BLaER1 treated with 17β-estradiol and CSF1 and Interleukin-3, amounts not matched to agents 10 nM and 100 nM (cell line): Measurements from ENCODE around the gene TMEM109.
A peak's percentile ranks its signal among the peaks of the same experiment; 100 is the strongest.

Experiments
- H3K27ac ChIP-seq, 11 experiments: shearing (Covaris generic); formaldehyde crosslinking; 2 replicates each; pipeline ENCODE4 v1.8.1; 2022
- H3K27me3 ChIP-seq, 11 experiments: shearing (Covaris generic); formaldehyde crosslinking; 2 replicates each; pipeline ENCODE4 v1.8.1; 2022
- H3K36me3 ChIP-seq, 11 experiments: shearing (Covaris generic); formaldehyde crosslinking; 2 replicates each; pipeline ENCODE4 v1.8.1; 2022
- H3K4me1 ChIP-seq, 10 experiments: shearing (Covaris generic); formaldehyde crosslinking; 2 replicates each; pipeline ENCODE4 v1.8.1; 2022
- H3K4me2 ChIP-seq, 11 experiments: shearing (Covaris generic); formaldehyde crosslinking; 2 replicates each; pipeline ENCODE4 v1.8.1; 2022
- H3K4me3 ChIP-seq, 10 experiments: shearing (Covaris generic); formaldehyde crosslinking; 2 replicates each; pipeline ENCODE4 v1.8.1; 2022
- H3K9ac ChIP-seq, 11 experiments: shearing (Covaris generic); formaldehyde crosslinking; 2 replicates each; pipeline ENCODE4 v1.8.1; 2022
- H3K9me3 ChIP-seq, 11 experiments: shearing (Covaris generic); formaldehyde crosslinking; replicated peaks in 1 of 11; 2 replicates each; pipeline ENCODE4 v1.8.1; 2022
- H4K20me1 ChIP-seq, 11 experiments: shearing (Covaris generic); formaldehyde crosslinking; 2 replicates each; pipeline ENCODE4 v1.8.1; 2022
- Cebpa-rat ChIP-seq, 11 experiments: shearing (Covaris generic); IDR thresholded peaks; 2 replicates each; pipeline ENCODE4 v1.8.1; 2022

Gene TMEM109

DNA sequence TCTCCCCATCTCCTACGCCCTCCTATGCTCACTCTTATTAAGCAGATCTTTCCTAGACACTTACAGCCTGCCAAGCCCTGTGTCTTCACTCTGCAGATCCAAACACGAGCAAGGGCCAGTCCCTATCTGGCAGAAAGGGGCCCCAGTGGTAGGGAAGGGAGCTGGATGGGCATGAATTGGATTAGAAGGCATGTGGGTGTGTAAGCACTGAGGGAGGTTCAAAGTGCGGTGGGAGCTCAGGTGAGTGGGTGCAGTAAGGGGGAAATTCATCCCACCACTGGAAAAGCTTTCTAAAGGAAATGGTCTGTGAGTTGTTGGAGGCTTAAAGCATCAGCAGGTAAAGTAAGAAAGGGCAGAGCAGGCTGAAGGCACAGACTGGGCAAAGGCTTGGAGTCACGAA is 15.8 kb downstream of the TMEM109 start:
- Histone ChIP-seq H3K27me3 (peaks cover 14 to 31% (median 21%) of the 10 kb centered on the region in 11 experiments), H3K4me3 (no peak overlapping the region), H3K4me2 (no peak overlapping the region), H3K9me3 (no peaks in the 10 kb centered on the region), H3K36me3 (peaks cover 0 to 15% (median 0%) of the 10 kb centered on the region in 11 experiments; a peak in 4 of 22 replicates), H3K9ac (no peak overlapping the region), H3K27ac (no peak overlapping the region), H4K20me1 (peaks cover under 1 to 44% (median 14%) of the 10 kb centered on the region in 11 experiments; a peak in 16 of 22 replicates), H3K4me1 (peaks cover 29 to 50% (median 40%) of the 10 kb centered on the region in 10 experiments)
- TF ChIP-seq Cebpa-rat (IDR thresholded peaks at IDR 0.05) = no peak

DNA sequence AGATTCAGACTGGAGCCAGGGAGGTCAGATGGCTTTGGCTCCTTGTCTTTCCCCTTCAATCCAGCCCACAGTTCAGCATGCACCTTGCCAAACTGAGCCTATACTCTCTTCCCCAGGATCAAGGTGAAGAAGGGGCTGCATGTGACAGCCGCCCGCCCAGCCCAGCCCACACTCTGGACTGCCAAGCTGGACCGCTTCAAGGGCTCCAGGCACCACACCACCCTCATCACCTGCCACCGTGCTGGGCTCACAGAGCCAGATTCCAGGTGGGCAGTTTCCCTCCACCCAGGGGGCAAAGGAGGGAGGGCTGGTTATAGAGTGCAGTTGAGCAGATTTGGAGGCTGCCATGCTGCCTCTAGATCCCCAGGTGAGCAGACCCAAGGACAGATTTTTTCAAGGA is 16.4 kb downstream of the TMEM109 start:
- Histone ChIP-seq H3K36me3 (peaks cover 0 to 15% (median 0%) of the 10 kb centered on the region in 11 experiments; a peak in 4 of 22 replicates), H3K4me3 (no peak overlapping the region), H3K4me2 (no peak overlapping the region), H3K27ac (no peak overlapping the region), H3K9me3 (no peaks in the 10 kb centered on the region), H3K27me3 (peaks cover 7 to 25% (median 15%) of the 10 kb centered on the region in 11 experiments), H4K20me1 (peaks cover 0 to 44% (median 8%) of the 10 kb centered on the region in 11 experiments; a peak in 15 of 22 replicates), H3K9ac (no peak overlapping the region), H3K4me1 (peaks cover 22 to 43% (median 34%) of the 10 kb centered on the region in 10 experiments)
- no peak for TF ChIP-seq Cebpa-rat (IDR thresholded peaks at IDR 0.05)

GRCh38 chr11:60931917-60932316 is 18.0 kb downstream of the TMEM109 start:
- peak overlapping the region in 2 of 11 experiments; percentile 8 to 29; a peak in 1 of 22 replicates for H3K9ac ChIP-seq
- H3K4me1 ChIP-seq = peaks cover 15 to 36% (median 26%) of the 10 kb centered on the region in 10 experiments; a peak in 19 of 20 replicates
- H3K36me3 ChIP-seq = peaks cover 0 to 19% (median 9%) of the 10 kb centered on the region in 11 experiments; a peak in 13 of 22 replicates
- peaks cover 0 to 47% (median 13%) of the 10 kb centered on the region in 11 experiments; a peak in 10 of 22 replicates for H4K20me1 ChIP-seq
- H3K27me3 ChIP-seq = peaks cover 0 to 9% (median 1%) of the 10 kb centered on the region in 11 experiments; a peak in 7 of 22 replicates
- no peak overlapping the region for H3K4me3 ChIP-seq
- H3K4me2 ChIP-seq = peak overlapping the region in 9 of 11 experiments; percentile 12 to 66 (median 53); a peak in 17 of 22 replicates
- H3K27ac ChIP-seq = no peak overlapping the region
- H3K9me3 ChIP-seq = no peaks in the 10 kb centered on the region
- no peak for TF ChIP-seq Cebpa-rat (IDR thresholded peaks at IDR 0.05)

DNA sequence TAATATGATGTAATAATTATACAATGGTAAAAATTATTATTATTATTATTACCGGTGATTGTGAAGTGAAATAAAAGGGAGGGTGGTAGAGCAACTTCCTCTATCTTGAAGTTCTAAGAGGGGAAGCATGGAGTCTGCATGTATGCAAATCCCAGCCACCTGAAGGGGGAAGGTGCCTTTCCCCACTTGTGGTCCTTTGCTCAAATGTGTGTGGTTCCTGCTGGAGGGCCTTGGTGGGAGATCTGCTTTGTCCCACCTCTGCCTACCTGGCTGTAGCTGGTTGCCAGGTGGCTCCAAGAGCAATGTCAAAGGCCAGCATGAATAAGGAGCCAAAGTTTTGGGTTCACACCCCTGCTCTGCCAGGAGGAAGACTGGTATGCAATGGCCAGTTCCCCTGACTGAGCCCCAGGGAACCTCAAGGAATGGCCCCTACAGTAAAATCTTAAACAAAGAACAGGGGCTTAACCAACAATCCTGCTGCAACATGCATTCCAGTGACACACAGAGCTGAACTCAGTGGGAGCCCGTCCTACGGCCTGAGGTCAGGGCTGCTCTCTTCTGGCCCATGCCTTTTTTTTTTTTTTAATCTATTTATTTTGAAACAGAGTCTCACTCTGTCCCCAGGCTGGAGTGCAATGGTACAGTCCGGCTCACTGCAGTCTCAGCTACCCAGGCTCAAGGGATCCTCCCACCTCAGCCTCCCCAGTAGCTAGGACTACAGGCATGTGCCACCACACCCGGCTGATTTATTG is 18.8 kb downstream of the TMEM109 start:
- H3K36me3 ChIP-seq = peaks cover 0 to 28% (median 16%) of the 10 kb centered on the region in 11 experiments; a peak in 14 of 22 replicates
- H3K4me3 ChIP-seq = no peak overlapping the region
- H3K27ac ChIP-seq = no peak overlapping the region
- H4K20me1 ChIP-seq = peaks cover 0 to 53% (median 7%) of the 10 kb centered on the region in 11 experiments; a peak in 10 of 22 replicates
- H3K27me3 ChIP-seq = 0 out of 22 replicates have a peak, but pooled peaks cover 0 to under 1% (median 0%) of the 10 kb centered on the region in 11 experiments
- H3K4me1 ChIP-seq = peaks cover 7 to 36% (median 20%) of the 10 kb centered on the region in 10 experiments; a peak in 19 of 20 replicates
- no peak for TF ChIP-seq Cebpa-rat (IDR thresholded peaks at IDR 0.05)
- H3K4me2 ChIP-seq = peak overlapping the region in 4 of 11 experiments; percentile 33 to 66 (median 46); a peak in 4 of 22 replicates
- 0 out of 22 replicates have a peak overlapping the region, but pooled peaks of 1 of the 11 experiments have one; percentile 24 for H3K9ac ChIP-seq
- no peaks in the 10 kb centered on the region for H3K9me3 ChIP-seq

- Histone ChIP-seq H3K4me3 (no peak overlapping the region), H3K9ac (no peak overlapping the region), H3K27ac (no peak overlapping the region), H3K4me2 (peak overlapping the region in 1 of 11 experiments; percentile 35; a peak in 2 of 22 replicates), H3K27me3 (no peaks in the 10 kb centered on the region), H3K4me1 (peaks cover 7 to 36% (median 17%) of the 10 kb centered on the region in 10 experiments; a peak in 19 of 20 replicates), H3K9me3 (no peaks in the 10 kb centered on the region), H4K20me1 (peaks cover 0 to 61% (median 6%) of the 10 kb centered on the region in 11 experiments; a peak in 10 of 22 replicates), H3K36me3 (peaks cover 0 to 31% (median 19%) of the 10 kb centered on the region in 11 experiments; a peak in 14 of 22 replicates)
- TF ChIP-seq Cebpa-rat (IDR thresholded peaks at IDR 0.05) = no peak
Measured at GRCh38 chr11:60933416-60934123, 19.6 kb downstream of the TMEM109 start.

DNA sequence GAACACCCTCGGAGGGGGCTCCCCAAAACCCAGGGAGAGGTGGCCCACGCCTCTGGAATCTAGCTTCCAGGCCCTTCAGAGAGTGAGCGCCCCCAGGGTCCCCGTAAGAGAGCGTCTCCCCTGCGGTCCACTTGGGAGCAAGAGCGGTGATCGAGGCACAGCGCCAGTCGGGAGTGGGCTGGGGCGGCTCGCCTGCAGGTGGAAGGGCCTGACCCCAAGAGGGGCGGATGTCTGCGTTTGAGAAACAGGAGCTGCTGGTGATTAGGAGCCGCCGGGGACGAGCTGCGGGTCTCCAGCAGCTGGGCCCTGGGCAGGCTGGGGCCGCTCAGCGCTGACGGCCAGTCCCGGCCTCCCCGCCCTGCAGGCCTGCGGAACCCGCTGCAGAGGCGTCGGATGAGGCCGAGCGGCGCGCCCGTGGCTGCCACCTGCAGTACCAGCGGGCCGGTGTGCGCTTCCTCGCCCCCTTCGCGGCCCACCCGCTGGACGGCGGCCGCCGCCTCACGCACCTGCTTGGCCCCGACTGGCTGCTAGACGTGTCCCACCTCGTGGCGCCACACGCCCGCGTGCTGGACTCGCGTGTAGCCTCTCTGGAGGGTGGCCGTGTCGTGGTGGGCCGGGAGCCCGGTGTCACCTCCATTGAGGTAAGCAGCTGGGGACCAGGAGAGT is 20.3 kb downstream of the TMEM109 start:
- Histone ChIP-seq H3K27ac (no peak overlapping the region), H3K27me3 (no peaks in the 10 kb centered on the region), H3K4me1 (peaks cover 7 to 36% (median 17%) of the 10 kb centered on the region in 10 experiments; a peak in 19 of 20 replicates), H3K4me3 (no peak overlapping the region), H3K4me2 (peak overlapping the region in 1 of 11 experiments; percentile 35; a peak in 1 of 22 replicates), H3K9me3 (no peaks in the 10 kb centered on the region), H4K20me1 (peaks cover 0 to 68% (median 6%) of the 10 kb centered on the region in 11 experiments; a peak in 10 of 22 replicates), H3K36me3 (peaks cover 0 to 32% (median 23%) of the 10 kb centered on the region in 11 experiments; a peak in 14 of 22 replicates), H3K9ac (no peak overlapping the region)
- no peak for TF ChIP-seq Cebpa-rat (IDR thresholded peaks at IDR 0.05)

DNA sequence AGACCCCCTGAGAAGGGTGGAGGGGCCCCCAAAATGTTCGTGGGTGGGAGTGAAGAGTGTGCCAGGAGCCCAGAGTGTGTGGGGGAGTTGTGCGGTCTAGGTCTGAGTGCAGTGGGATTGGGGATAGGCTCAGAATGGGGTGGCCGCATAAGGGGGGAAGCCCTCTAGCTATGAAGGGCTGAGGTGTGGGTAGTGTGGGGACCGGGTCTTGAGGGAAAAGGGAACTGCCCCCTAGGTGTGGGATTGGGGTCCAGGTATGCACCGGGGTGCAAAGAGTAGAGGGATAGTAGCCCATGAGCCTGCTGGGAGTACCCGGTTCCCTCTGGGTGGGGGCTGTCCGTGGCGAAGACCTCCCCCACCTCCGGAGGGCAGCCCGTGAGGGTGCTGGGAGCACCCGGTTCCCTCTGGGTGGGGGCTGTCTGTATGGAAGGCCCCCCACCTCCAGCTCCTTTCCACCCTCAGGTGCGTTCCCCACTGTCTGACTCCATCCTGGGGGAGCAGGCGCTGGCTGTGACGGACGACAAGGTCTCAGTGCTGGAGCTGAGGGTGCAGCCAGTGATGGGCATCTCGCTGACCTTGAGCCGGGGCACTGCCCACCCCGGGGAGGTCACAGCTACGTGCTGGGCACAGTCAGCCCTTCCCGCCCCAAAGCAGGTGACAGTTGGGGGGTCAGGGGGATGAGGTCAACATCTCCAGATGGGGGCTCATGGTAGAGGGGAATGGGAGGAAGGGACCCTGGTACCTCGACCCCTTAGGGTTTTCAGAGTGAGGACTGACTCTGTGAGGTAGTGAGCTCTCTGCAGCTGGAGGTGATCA is 21.0 kb downstream of the TMEM109 start:
- Histone ChIP-seq H3K36me3 (peaks cover 0 to 40% (median 30%) of the 10 kb centered on the region in 11 experiments; a peak in 14 of 22 replicates), H4K20me1 (peaks cover 0 to 75% (median 6%) of the 10 kb centered on the region in 11 experiments; a peak in 10 of 22 replicates), H3K27me3 (no peaks in the 10 kb centered on the region), H3K4me3 (no peak overlapping the region), H3K9me3 (no peaks in the 10 kb centered on the region), H3K4me2 (peak overlapping the region in 1 of 11 experiments; percentile 35; a peak in 1 of 22 replicates), H3K4me1 (peaks cover 7 to 36% (median 17%) of the 10 kb centered on the region in 10 experiments; a peak in 19 of 20 replicates), H3K9ac (no peak overlapping the region), H3K27ac (no peak overlapping the region)
- TF ChIP-seq Cebpa-rat (IDR thresholded peaks at IDR 0.05) = no peak
